GM18499 (cell line): ENCODE data around the gene AGBL1.
"Not testable (repeated sequence)": the region's sequence is repeated elsewhere in the genome, so short reads cannot be mapped to it uniquely, and the experiment has no call there.

ENCODE experiments used
- ATAC-seq: cut with Tn5 transposase; IDR thresholded peaks from one replicate; pipeline ENCODE4 v1.9.1; 2021; ENCODE audit warnings: moderate number of reproducible peaks; ENCODE audit not compliant: insufficient read depth, unreplicated experiment

AGBL1 gene

GRCh38 chr15:86488046-86488445 lies 408.4 kb downstream of the AGBL1 start:
- ATAC-seq: no peak

- no peak for ATAC-seq
Observed at GRCh38 chr15:86489981-86490380, 410.3 kb downstream of the AGBL1 start.

- no peak for ATAC-seq
Observed at GRCh38 chr15:86491118-86491517, 411.4 kb downstream of the AGBL1 start.

GRCh38 chr15:86493884-86494283 lies 414.2 kb downstream of the AGBL1 start:
- no peak for ATAC-seq

GRCh38 chr15:86494475-86494874 lies 414.8 kb downstream of the AGBL1 start:
- no peak for ATAC-seq

GRCh38 chr15:86502301-86502700 lies 422.6 kb downstream of the AGBL1 start:
- ATAC-seq: no peak

- ATAC-seq: no peak
Observed at GRCh38 chr15:86505951-86506350, 426.3 kb downstream of the AGBL1 start.

GRCh38 chr15:86506401-86506800 lies 426.7 kb downstream of the AGBL1 start:
- ATAC-seq: no peak

GRCh38 chr15:86515625-86516024 lies 436.0 kb downstream of the AGBL1 start:
- ATAC-seq: no peak

- ATAC-seq: no peak
Observed at GRCh38 chr15:86522721-86523120, 443.1 kb downstream of the AGBL1 start.

GRCh38 chr15:86526938-86527690 lies 447.4 kb downstream of the AGBL1 start:
- ATAC-seq: no peak

GRCh38 chr15:86528094-86528493 lies 448.4 kb downstream of the AGBL1 start:
- ATAC-seq: not testable (repeated sequence)

- no peak for ATAC-seq
Observed at GRCh38 chr15:86538141-86538540, 458.5 kb downstream of the AGBL1 start.

- no peak for ATAC-seq
Observed at GRCh38 chr15:86540840-86541467, 461.3 kb downstream of the AGBL1 start.

- ATAC-seq: no peak
Observed at GRCh38 chr15:86541540-86541939, 461.9 kb downstream of the AGBL1 start.

- no peak for ATAC-seq
Observed at GRCh38 chr15:86550075-86550474, 470.4 kb downstream of the AGBL1 start.

- no peak for ATAC-seq
Observed at GRCh38 chr15:86553108-86553507, 473.4 kb downstream of the AGBL1 start.

- no peak for ATAC-seq
Observed at GRCh38 chr15:86555098-86555497, 475.4 kb downstream of the AGBL1 start.

GRCh38 chr15:86555939-86556338 lies 476.3 kb downstream of the AGBL1 start:
- no peak for ATAC-seq

- no peak for ATAC-seq
Observed at GRCh38 chr15:86556396-86557017, 476.8 kb downstream of the AGBL1 start.

GRCh38 chr15:86557018-86557550 lies 477.4 kb downstream of the AGBL1 start:
- ATAC-seq: no peak
